Neuronal stem cell (in vitro differentiated cells): ENCODE results near the gene SYT7.

ENCODE experiments used
- DNase-seq: peaks from one replicate; pipeline ENCODE4 v3.0.0-alpha.2; 2013; ENCODE audit warnings: low spot score
- H2AFZ ChIP-seq: one replicate; pipeline ENCODE4 v1.6.1; 2013; ENCODE audit warnings: mild to moderate bottlenecking, low read length, inconsistent platforms
- H2AK5ac ChIP-seq: 2 replicates; pipeline ENCODE4 v1.6.1; 2013; ENCODE audit warnings: low read depth, mild to moderate bottlenecking, inconsistent platforms, low read length, moderate library complexity, mixed read lengths
- H2BK120ac ChIP-seq: 2 replicates; pipeline ENCODE4 v1.6.1; 2013; ENCODE audit warnings: low read depth, mild to moderate bottlenecking, inconsistent platforms, low read length, moderate library complexity, mixed read lengths
- H2BK12ac ChIP-seq: one replicate; pipeline ENCODE4 v1.6.1; 2013; ENCODE audit warnings: low read length, inconsistent platforms
- H2BK15ac ChIP-seq: 2 replicates; pipeline ENCODE4 v1.6.1; 2013; ENCODE audit warnings: mild to moderate bottlenecking, low read length, inconsistent platforms, mixed read lengths
- H2BK5ac ChIP-seq: one replicate; pipeline ENCODE4 v1.6.1; 2013; ENCODE audit warnings: inconsistent platforms, mild to moderate bottlenecking, low read length, moderate library complexity
- H3K14ac ChIP-seq: one replicate; pipeline ENCODE4 v1.6.1; 2013; ENCODE audit warnings: low read length, inconsistent platforms
- H3K18ac ChIP-seq: 2 replicates; pipeline ENCODE4 v1.6.1; 2013; ENCODE audit warnings: low read length, inconsistent platforms
- H3K23ac ChIP-seq: 2 replicates; pipeline ENCODE4 v1.6.1; 2013; ENCODE audit warnings: low read depth, mild to moderate bottlenecking, mixed read lengths, low read length, inconsistent platforms; ENCODE audit not compliant: poor library complexity
- H3K27ac ChIP-seq: replicated peaks from 3 replicates; pipeline ENCODE4 v1.5.1; 2013; ENCODE audit warnings: low read length, inconsistent platforms
- H3K27me3 ChIP-seq, 3 experiments: 2 replicates each; pipeline ENCODE4 v1.6.1; 2013; ENCODE audit warnings: low read length in 3 of 3, mild to moderate bottlenecking in 2 of 3, inconsistent platforms in 1 of 3, low read depth in 1 of 3, mixed read lengths in 1 of 3, moderate library complexity in 1 of 3; ENCODE audit not compliant: control insufficient read depth in 3 of 3, insufficient read depth in 3 of 3
- H3K36me3 ChIP-seq, 2 donors: replicated peaks in 1 of 2; 2 replicates each; pipeline ENCODE4 v1.6.1; 2013; ENCODE audit warnings: low read length in 2 of 2; ENCODE audit not compliant: control insufficient read depth in 2 of 2, insufficient read depth in 2 of 2
- H3K4ac ChIP-seq: 2 replicates; pipeline ENCODE4 v1.6.1; 2013; ENCODE audit warnings: inconsistent platforms, mild to moderate bottlenecking, low read length, moderate library complexity
- H3K4me1 ChIP-seq, 2 donors: 1 replicate in 1 of 2; 2 replicates in 1 of 2; pipeline ENCODE4 v1.6.1; 2013; ENCODE audit warnings: low read length in 2 of 2, low read depth in 1 of 2; ENCODE audit not compliant: control insufficient read depth in 2 of 2, insufficient read depth in 1 of 2
- H3K4me2 ChIP-seq: one replicate; pipeline ENCODE4 v1.6.1; 2013; ENCODE audit warnings: mild to moderate bottlenecking, low read length, inconsistent platforms; ENCODE audit not compliant: insufficient read depth, poor library complexity, severe bottlenecking
- H3K4me3 ChIP-seq, 2 donors: 2 replicates each; pipeline ENCODE4 v1.5.1; 2013; ENCODE audit warnings: low read length in 2 of 2, mild to moderate bottlenecking in 2 of 2, inconsistent platforms in 1 of 2, moderate library complexity in 1 of 2
- H3K79me1 ChIP-seq: one replicate; pipeline ENCODE4 v1.6.1; 2013; ENCODE audit warnings: low read depth, mild to moderate bottlenecking, inconsistent platforms, low read length, moderate library complexity
- H3K9ac ChIP-seq: one replicate; pipeline ENCODE4 v1.6.1; 2013; ENCODE audit warnings: mild to moderate bottlenecking, low read depth, low read length, inconsistent platforms; ENCODE audit not compliant: poor library complexity
- H3K9me3 ChIP-seq, 2 donors: replicated peaks in 1 of 2; 2 replicates each; pipeline versions ENCODE3 to v1.6.1; 2013; ENCODE audit warnings: low read length in 2 of 2, mild to moderate bottlenecking in 2 of 2, inconsistent platforms in 1 of 2, low read depth in 1 of 2, mixed read lengths in 1 of 2, moderate library complexity in 1 of 2; ENCODE audit not compliant: control insufficient read depth in 2 of 2, insufficient read depth in 1 of 2
- H4K8ac ChIP-seq: one replicate; pipeline ENCODE4 v1.6.1; 2013; ENCODE audit warnings: low read depth, mild to moderate bottlenecking, inconsistent platforms, low read length, moderate library complexity
- H4K91ac ChIP-seq: one replicate; pipeline ENCODE4 v1.6.1; 2013; ENCODE audit warnings: low read length, low read depth, mild to moderate bottlenecking, inconsistent platforms; ENCODE audit not compliant: poor library complexity
- WGBS, 2 donors: extraction: QIAGEN DNeasy Blood & Tissue Kit; methylation state at CpG; one replicate each; pipeline ENCODE4 v1.1.7; 2013; ENCODE audit warnings: missing lambda C conversion rate in 2 of 2, mixed read lengths in 1 of 2; ENCODE audit not compliant: insufficient read length in 2 of 2, insufficient replicate concordance in 1 of 2; ENCODE audit errors: extremely low coverage in 2 of 2; 5-methylcytosine and 5-hydroxymethylcytosine counted together

SYT7 gene

DNA sequence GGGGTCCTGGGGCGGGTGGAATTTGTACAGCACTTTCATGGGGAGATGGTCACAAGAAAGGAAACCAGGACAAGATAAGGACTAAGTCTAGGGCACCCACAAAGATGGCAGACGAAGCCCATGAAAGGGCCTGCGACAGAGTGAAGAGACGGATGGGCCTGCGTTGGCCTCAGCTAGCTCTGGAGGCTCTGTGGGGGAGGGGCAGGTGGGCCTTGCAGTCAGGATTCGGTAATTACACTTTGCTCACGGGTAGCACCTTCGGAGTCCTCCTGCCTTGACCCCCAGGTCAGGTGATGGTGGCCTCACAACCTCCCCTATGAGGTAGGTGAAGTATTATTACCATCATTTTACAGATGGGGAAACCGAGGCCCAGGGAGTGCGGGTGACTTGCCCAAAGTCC lies 65.2 kb downstream of the SYT7 start:
- Histone ChIP-seq H2BK15ac (no peak overlapping the region), H4K91ac (no peak overlapping the region), H3K79me1 (no peaks in the 10 kb centered on the region), H2AFZ (no peak overlapping the region), H3K36me3 (no peaks in the 10 kb centered on the region), H3K9me3 (no peaks in the 10 kb centered on the region), H3K4me2 (no peak overlapping the region), H3K4ac (no peak overlapping the region), H3K4me3 (no peak overlapping the region), H3K23ac (no peak overlapping the region), H4K8ac (no peak overlapping the region), H3K4me1 (peaks cover 25 to 32% of the 10 kb centered on the region in 2 donors), H3K27me3 (peaks cover 0 to under 1% (median 0%) of the 10 kb centered on the region in 3 experiments), H2BK5ac (no peak overlapping the region), H2BK12ac (no peak overlapping the region), H2BK120ac (no peak overlapping the region), H3K18ac (no peak overlapping the region), H2AK5ac (peak overlapping the region; percentile 25), H3K14ac (no peak overlapping the region), H3K9ac (no peak overlapping the region), H3K27ac (no peak overlapping the region)
- no peak for DNase-seq
- no CpG with 5 or more reads among the region's 10 CpGs for WGBS, 2 donors

- Histone ChIP-seq H2BK15ac (peak overlapping the region; percentile 7), H3K14ac (no peak overlapping the region), H3K9me3 (no peaks in the 10 kb centered on the region), H2AK5ac (peak overlapping the region; percentile 11), H3K36me3 (no peaks in the 10 kb centered on the region), H3K23ac (no peak overlapping the region), H3K4me2 (no peak overlapping the region), H3K9ac (peak overlapping the region; percentile 2), H3K27ac (no peak overlapping the region), H3K4ac (no peak overlapping the region), H4K8ac (no peak overlapping the region), H3K79me1 (no peaks in the 10 kb centered on the region), H2BK5ac (no peak overlapping the region), H2BK120ac (no peak overlapping the region), H3K27me3 (peaks cover 0 to 14% (median 6%) of the 10 kb centered on the region in 3 experiments), H3K4me3 (no peak overlapping the region), H3K18ac (peak overlapping the region; percentile 85), H2AFZ (peak overlapping the region; percentile 54), H4K91ac (no peak overlapping the region), H2BK12ac (no peak overlapping the region), H3K4me1 (peaks cover 25 to 40% of the 10 kb centered on the region in 2 donors)
- no CpG with 5 or more reads among the region's 11 CpGs for WGBS, 2 donors
- DNase-seq = no peak
Observed at GRCh38 chr11:61514050-61514917, 66.6 kb downstream of the SYT7 start.

DNA sequence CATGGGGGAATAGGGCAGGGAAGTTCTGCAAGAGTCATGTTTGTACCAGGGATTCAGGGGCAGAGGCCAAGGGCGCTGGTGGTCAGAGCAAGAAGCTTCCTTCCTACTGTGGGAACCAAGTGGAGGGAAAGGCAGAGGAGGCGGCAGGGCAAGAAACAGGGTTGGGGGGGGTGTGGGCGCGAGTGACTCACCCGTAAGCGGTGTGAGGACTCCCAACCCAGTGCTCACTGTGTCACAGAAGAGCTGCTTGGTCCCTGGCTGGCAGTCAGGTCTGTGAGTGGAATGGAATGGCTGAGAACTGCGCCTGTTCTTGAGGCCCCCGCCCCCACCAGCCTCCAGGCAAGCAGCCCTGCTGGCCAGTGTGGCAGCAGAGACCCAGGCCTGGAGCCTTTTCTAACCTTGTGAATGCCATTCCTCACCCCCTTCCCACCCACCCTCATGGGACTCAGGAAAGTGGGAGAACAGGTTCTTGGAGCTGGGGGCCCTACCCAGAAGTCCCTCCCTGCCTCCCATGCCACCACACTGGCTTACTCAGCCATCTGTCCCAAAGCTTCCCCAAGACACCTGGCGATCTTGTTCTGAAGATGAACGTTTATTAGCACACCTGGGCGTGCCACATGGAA lies 67.6 kb downstream of the SYT7 start:
- Histone ChIP-seq H2BK5ac (no peak overlapping the region), H3K4me1 (peaks cover 25 to 41% of the 10 kb centered on the region in 2 donors), H3K4me3 (no peak overlapping the region), H3K79me1 (no peaks in the 10 kb centered on the region), H2BK15ac (peak overlapping the region; percentile 14), H3K23ac (no peak overlapping the region), H2AFZ (no peak overlapping the region), H3K14ac (no peak overlapping the region), H4K8ac (no peak overlapping the region), H3K9me3 (no peaks in the 10 kb centered on the region), H2BK120ac (no peak overlapping the region), H3K4ac (peak overlapping the region; percentile 20), H3K18ac (peak overlapping the region; percentile 37), H3K27me3 (peaks cover 0 to 19% (median 8%) of the 10 kb centered on the region in 3 experiments), H3K4me2 (no peak overlapping the region), H4K91ac (no peak overlapping the region), H2AK5ac (peak overlapping the region; percentile 76), H3K9ac (peak overlapping the region; percentile 51), H3K36me3 (no peaks in the 10 kb centered on the region), H3K27ac (no peak overlapping the region), H2BK12ac (no peak overlapping the region)
- DNase-seq = no peak
- no CpG with 5 or more reads among the region's 11 CpGs for WGBS, 2 donors

DNA sequence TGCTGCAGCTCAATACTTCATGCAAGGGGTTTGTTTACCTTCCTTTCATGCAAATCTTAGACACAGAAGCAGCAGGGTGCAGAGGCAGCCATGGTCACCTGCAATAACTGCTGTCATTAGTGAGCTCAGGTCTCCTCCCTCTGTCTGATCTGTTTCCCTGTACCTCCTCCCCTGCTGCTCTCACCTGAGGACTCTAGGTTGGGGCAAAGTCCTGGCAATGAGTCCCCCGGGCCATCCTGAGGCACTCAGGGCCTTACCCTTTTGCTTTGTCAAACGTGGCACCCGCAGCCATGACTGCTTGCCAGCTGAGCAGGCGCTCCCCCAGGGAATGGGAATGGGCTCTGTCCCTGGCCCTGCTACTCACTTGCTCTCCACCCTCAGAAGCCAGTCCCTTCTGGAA lies 68.4 kb downstream of the SYT7 start:
- H2BK120ac ChIP-seq = no peak overlapping the region

More for the DNA sequence above, 68.4 kb downstream of the SYT7 start:
- no peaks in the 10 kb centered on the region for H3K79me1 ChIP-seq
- no peak overlapping the region for H3K4ac ChIP-seq
- H3K27me3 ChIP-seq = peaks cover 0 to 27% (median 16%) of the 10 kb centered on the region in 3 experiments
- no peak overlapping the region for H2BK5ac ChIP-seq
- no peak overlapping the region for H4K91ac ChIP-seq
- no peak overlapping the region for H2AK5ac ChIP-seq
- DNase-seq = no peak
- no peak overlapping the region for H2AFZ ChIP-seq
- H4K8ac ChIP-seq = no peak overlapping the region
- no peak overlapping the region for H3K9ac ChIP-seq
- H3K23ac ChIP-seq = no peak overlapping the region
- no peak overlapping the region for H3K14ac ChIP-seq
- H3K9me3 ChIP-seq = no peaks in the 10 kb centered on the region
- H3K36me3 ChIP-seq = no peaks in the 10 kb centered on the region
- peaks cover 28 to 46% of the 10 kb centered on the region in 2 donors for H3K4me1 ChIP-seq
- H3K4me2 ChIP-seq = no peak overlapping the region
- H3K27ac ChIP-seq = no peak overlapping the region
- no peak overlapping the region for H2BK12ac ChIP-seq
- no peak overlapping the region for H3K4me3 ChIP-seq
- no peak overlapping the region for H2BK15ac ChIP-seq
- no CpG with 5 or more reads among the region's 4 CpGs for WGBS, 2 donors
- no peak overlapping the region for H3K18ac ChIP-seq
